ENCODE data around the gene MAP3K8.

Gene MAP3K8

GRCh38 chr10:30412901-30413300, 21.1 kb upstream of the MAP3K8 start:
- no peak for TF ChIP-seq CTCF (IDR thresholded peaks at IDR 0.05)

- peak; percentile 85 for TF ChIP-seq CTCF (IDR thresholded peaks at IDR 0.05)
These were observed 19.9 kb upstream of the MAP3K8 start for GRCh38 chr10:30413996-30414576.

- no peak for TF ChIP-seq CTCF (IDR thresholded peaks at IDR 0.05)
These were observed 18.4 kb upstream of the MAP3K8 start for GRCh38 chr10:30415593-30415992.

GRCh38 chr10:30417301-30417700, 16.7 kb upstream of the MAP3K8 start:
- TF ChIP-seq CTCF (IDR thresholded peaks at IDR 0.05), result no peak

GRCh38 chr10:30420266-30420665, 13.7 kb upstream of the MAP3K8 start:
- TF ChIP-seq CTCF (IDR thresholded peaks at IDR 0.05), result no peak

GRCh38 chr10:30420766-30421165, 13.2 kb upstream of the MAP3K8 start:
- TF ChIP-seq CTCF (IDR thresholded peaks at IDR 0.05), result no peak

- no peak for TF ChIP-seq CTCF (IDR thresholded peaks at IDR 0.05)
These were observed 11.8 kb upstream of the MAP3K8 start for GRCh38 chr10:30422151-30422695.
